ACHN (cell line): ENCODE results near the gene KCNT1.

ENCODE experiments used
- DNase-seq: peaks from one replicate; pipeline ENCODE4 v3.0.0-alpha.2; 2015
- in situ Hi-C: cut with HindIII; loops from 2 replicates; pipeline ENCODE4 v1.10.0; 2017; ENCODE audit warnings: low sequenced_read_pairs, low pct_ligation_motif_present, low pct_unique_long_range_greater_than_20kb

The KCNT1 gene

GRCh38 chr9:135817951-135818717 lies 116.1 kb downstream of the KCNT1 start:
- no peak for DNase-seq
- in situ Hi-C loops: no loop called here

GRCh38 chr9:135818718-135819475 lies 116.9 kb downstream of the KCNT1 start:
- in situ Hi-C loops: no loop called here
- no peak for DNase-seq

GRCh38 chr9:135819905-135820304 lies 117.9 kb downstream of the KCNT1 start:
- no peak for DNase-seq
- in situ Hi-C loops: no loop called here

- DNase-seq: no peak
- in situ Hi-C loops: no loop called here
Measured at GRCh38 chr9:135820661-135821060, 118.7 kb downstream of the KCNT1 start.

GRCh38 chr9:135821116-135821515 lies 119.1 kb downstream of the KCNT1 start:
- no peak for DNase-seq
- in situ Hi-C loops: no loop called here

GRCh38 chr9:135821733-135822373 lies 119.9 kb downstream of the KCNT1 start:
- no peak for DNase-seq
- in situ Hi-C loops: no loop called here

- in situ Hi-C loops: no loop called here
Measured at GRCh38 chr9:135822374-135822755, 120.4 kb downstream of the KCNT1 start.

GRCh38 chr9:135823036-135823435 lies 121.1 kb downstream of the KCNT1 start:
- no peak for DNase-seq
- in situ Hi-C loops: no loop called here

More at GRCh38 chr9:135822374-135822755, 120.4 kb downstream of the KCNT1 start:
- DNase-seq: no peak

GRCh38 chr9:135825435-135826187 lies 123.6 kb downstream of the KCNT1 start:
- in situ Hi-C loops: no loop called here
- DNase-seq: no peak

GRCh38 chr9:135826188-135826545 lies 124.2 kb downstream of the KCNT1 start:
- in situ Hi-C loops: no loop called here
- DNase-seq: no peak

GRCh38 chr9:135827301-135827700 lies 125.3 kb downstream of the KCNT1 start:
- no peak for DNase-seq
- in situ Hi-C loops: no loop called here

GRCh38 chr9:135827866-135828580 lies 126.0 kb downstream of the KCNT1 start:
- in situ Hi-C loops: no loop called here
- DNase-seq: no peak

- in situ Hi-C loops: no loop called here
- DNase-seq: no peak
Measured at GRCh38 chr9:135828656-135829055, 126.7 kb downstream of the KCNT1 start.

GRCh38 chr9:135830496-135830895 lies 128.5 kb downstream of the KCNT1 start:
- DNase-seq: no peak
- in situ Hi-C loops: no loop called here

- in situ Hi-C loops: no loop called here
- no peak for DNase-seq
Measured at GRCh38 chr9:135833864-135834263, 131.9 kb downstream of the KCNT1 start.

GRCh38 chr9:135835131-135835530 lies 133.1 kb downstream of the KCNT1 start:
- in situ Hi-C loops: no loop called here
- no peak for DNase-seq

GRCh38 chr9:135839516-135839915 lies 137.5 kb downstream of the KCNT1 start:
- in situ Hi-C loops: no loop called here

GRCh38 chr9:135840107-135840506 lies 138.1 kb downstream of the KCNT1 start:
- in situ Hi-C loops: no loop called here
- DNase-seq: no peak

More at GRCh38 chr9:135839516-135839915, 137.5 kb downstream of the KCNT1 start:
- DNase-seq: no peak
